K562 (cell line): Measurements from ENCODE around the gene FXYD1. TPM values are rescaled to one million over a fixed set of nuclear protein-coding genes. Genes with fewer than 3 reads are reported as not detected.
"Not testable (repeated sequence)": the region's sequence is repeated elsewhere in the genome, so short reads cannot be mapped to it uniquely, and the experiment has no call there.

Experiments used
- ATAC-seq: fragments of 200-7000 bp; cut with Tn5 transposase; 3 replicates; pipeline ENCODE4 v1.9.1; 2020; ENCODE audit warnings: moderate library complexity
- BruUV-seq: library from RNA; stranded (reverse); fragments of 400-500 nt; replicated peaks from 2 replicates; lab custom pipeline; 2021; lab: Mats Ljungman, UMichigan
- CTCF ChIA-PET: fragments of 300-600 bp; formaldehyde crosslinking; extraction: SDS; loops from one replicate; lab custom pipeline; 2021; ENCODE audit warnings: low intra/inter-chr PET ratio; lab: Yijun Ruan, JAX
- POLR2A ChIA-PET: fragments of 300-600, 350-650 bp; sonication (Branson Sonifier 250); formaldehyde crosslinking; extraction: SDS; loops from one replicate; lab custom pipeline; 2021; ENCODE audit warnings: antibody characterized with exemption, inconsistent platforms; lab: Yijun Ruan, JAX
- DNase-seq, 4 experiments: peaks; one replicate each; pipeline versions ENCODE4 v3.0.0 to v3.0.0-alpha.2; 2011 to 2018; ENCODE audit warnings: low spot score in 3 of 4, mixed read lengths in 3 of 4; ENCODE audit errors: extremely low read depth in 1 of 4
- FAIRE-seq: peaks from 2 replicates; lab custom pipeline; 2011; peaks lifted over from hg19 to GRCh38; lab: Jason Lieb, UNC
- H2AFZ ChIP-seq: 2 replicates; pipeline ENCODE4 v1.6.0; 2011; ENCODE audit warnings: low read depth, low read length, control low read depth, inconsistent platforms
- H3K27ac ChIP-seq: fragments of 200-600 bp; 3 replicates; pipeline ENCODE4 v1.8.0; 2011; ENCODE audit warnings: low read depth, mild to moderate bottlenecking, control low read depth, inconsistent platforms, low read length, moderate library complexity, mixed read lengths; ENCODE audit errors: extremely low read depth
- H3K27me3 ChIP-seq, 2 experiments: fragments of 300-600 bp in 1 of 2; 2 replicates in 1 of 2; 3 replicates in 1 of 2; pipeline versions ENCODE4 v1.6.0 to v1.8.0; 2011; ENCODE audit warnings: inconsistent platforms in 2 of 2, low read length in 2 of 2, mild to moderate bottlenecking in 1 of 2, mixed read lengths in 1 of 2, moderate library complexity in 1 of 2; ENCODE audit not compliant: control insufficient read depth in 2 of 2, insufficient read depth in 2 of 2
- H3K36me3 ChIP-seq: fragments of 300-600 bp; 3 replicates; pipeline ENCODE4 v1.8.0; 2011; ENCODE audit warnings: mild to moderate bottlenecking, low read length, inconsistent platforms; ENCODE audit not compliant: control insufficient read depth, insufficient read depth
- H3K4me1 ChIP-seq, 2 experiments: fragments of 200-600 bp in 1 of 2; replicated peaks in 1 of 2; 2 replicates in 1 of 2; 3 replicates in 1 of 2; pipeline versions ENCODE4 v1.5.1 to v1.8.0; 2011; ENCODE audit warnings: inconsistent platforms in 2 of 2, low read length in 2 of 2, mild to moderate bottlenecking in 1 of 2, mixed read lengths in 1 of 2, moderate library complexity in 1 of 2; ENCODE audit not compliant: control insufficient read depth in 2 of 2, insufficient read depth in 2 of 2
- H3K4me2 ChIP-seq: 2 replicates; pipeline ENCODE4 v1.6.1; 2011; ENCODE audit warnings: low read length, control low read depth, inconsistent platforms, mixed read lengths; ENCODE audit not compliant: insufficient read depth
- H3K4me3 ChIP-seq: fragments of 200-600 bp; sonication (generic), shearing (Covaris generic); 2 replicates; pipeline ENCODE4 v1.5.1; 2016; ENCODE audit warnings: control low read depth, inconsistent platforms
- H3K79me2 ChIP-seq: fragments of 200-600 bp; 3 replicates; pipeline ENCODE4 v1.8.0; 2011; ENCODE audit warnings: low read length, inconsistent platforms; ENCODE audit not compliant: control insufficient read depth, insufficient read depth
- H3K9ac ChIP-seq, 2 experiments: 2 replicates each; pipeline versions ENCODE4 v1.6.0 to v1.6.1; 2011; ENCODE audit warnings: low read depth in 2 of 2, low read length in 2 of 2, control low read depth in 1 of 2, inconsistent platforms in 1 of 2, mild to moderate bottlenecking in 1 of 2, mixed read lengths in 1 of 2; ENCODE audit not compliant: insufficient read depth in 1 of 2
- H3K9me1 ChIP-seq: one replicate; pipeline ENCODE4 v1.6.0; 2011; ENCODE audit warnings: inconsistent platforms, mild to moderate bottlenecking, low read length, moderate library complexity; ENCODE audit not compliant: control insufficient read depth, insufficient read depth
- H3K9me3 ChIP-seq: replicated peaks from 2 replicates; pipeline ENCODE4 v1.5.1; 2011; ENCODE audit warnings: low read depth, low read length, inconsistent platforms; ENCODE audit not compliant: control insufficient read depth, insufficient read depth
- H4K20me1 ChIP-seq: replicated peaks from 2 replicates; pipeline ENCODE4 v1.6.1; 2011; ENCODE audit warnings: low read length, inconsistent platforms, mixed read lengths; ENCODE audit not compliant: control insufficient read depth, insufficient read depth
- HDAC1 ChIP-seq, 2 experiments: fragments of 450-650 bp; IDR thresholded peaks; 2 replicates each; pipeline ENCODE4 v1.6.1; 2016 to 2017; ENCODE audit warnings: inconsistent platforms in 1 of 2, mild to moderate bottlenecking in 1 of 2, moderate library complexity in 1 of 2
- WGBS: fragments of 100-300 bp; shearing (Covaris generic); methylation state at CpG from one replicate; pipeline ENCODE4 v1.1.6; 2016; ENCODE audit warnings: low coverage, mixed read lengths; ENCODE audit not compliant: insufficient coverage; ENCODE audit errors: missing lambda C conversion rate; 5-methylcytosine and 5-hydroxymethylcytosine counted together
- in situ Hi-C: fragments of 300-500 bp; cut with MboI; formaldehyde crosslinking; loops from 4 replicates; pipeline ENCODE4 v1.15.0; 2018; ENCODE audit warnings: inconsistent platforms, mixed read lengths
- intact Hi-C: fragments of 100-400 bp; cut with micrococcal nuclease; formaldehyde crosslinking; loops from 2 replicates; pipeline ENCODE4 v1.14.2; 2022
- polyA plus RNA-seq, 8 experiments: library from polyadenylated mRNA; depleted of rRNA in 4 of 8; stranded (reverse) in 5 of 8; unstranded in 3 of 8; fragments of >200 nt; fragmentation: Nextera tagmentation in 2 of 8; fragmentation: Illumina TruSeq in 1 of 8; extraction: Ambion mirVana in 2 of 8; extraction: Trizol in 1 of 8; gene quantifications; 2 replicates each; pipeline versions ENCODE4 v1.2.1 to v1.2.3, GENCODE V29; 2011 to 2014; ENCODE audit warnings: inconsistent platforms in 1 of 8, missing spikeins in 1 of 8
- total RNA-seq, 7 experiments: library from RNA; depleted of rRNA in 6 of 7; stranded (reverse); fragments of >200 nt in 6 of 7; fragmentation: Illumina TruSeq in 2 of 7; extraction: Trizol in 2 of 7; gene quantifications; 2 replicates each; pipeline versions ENCODE4 v1.2.1 to v1.2.3, GENCODE V29; 2011 to 2021; ENCODE audit warnings: low replicate concordance in 1 of 7
- TF ChIP-seq, protein P1 (sequence below): fragments of 450-650 bp; IDR thresholded peaks from 2 replicates; pipeline ENCODE4 v1.6.1; 2016

FXYD1 gene
- total and polyA plus RNA-seq, 9 of the 15 experiments (the other 6 are each of a cell fraction or from before 2014, with no cell fraction given), result 0.40 to 3.2 (median 1.8) TPM; not detected in 3

DNA sequence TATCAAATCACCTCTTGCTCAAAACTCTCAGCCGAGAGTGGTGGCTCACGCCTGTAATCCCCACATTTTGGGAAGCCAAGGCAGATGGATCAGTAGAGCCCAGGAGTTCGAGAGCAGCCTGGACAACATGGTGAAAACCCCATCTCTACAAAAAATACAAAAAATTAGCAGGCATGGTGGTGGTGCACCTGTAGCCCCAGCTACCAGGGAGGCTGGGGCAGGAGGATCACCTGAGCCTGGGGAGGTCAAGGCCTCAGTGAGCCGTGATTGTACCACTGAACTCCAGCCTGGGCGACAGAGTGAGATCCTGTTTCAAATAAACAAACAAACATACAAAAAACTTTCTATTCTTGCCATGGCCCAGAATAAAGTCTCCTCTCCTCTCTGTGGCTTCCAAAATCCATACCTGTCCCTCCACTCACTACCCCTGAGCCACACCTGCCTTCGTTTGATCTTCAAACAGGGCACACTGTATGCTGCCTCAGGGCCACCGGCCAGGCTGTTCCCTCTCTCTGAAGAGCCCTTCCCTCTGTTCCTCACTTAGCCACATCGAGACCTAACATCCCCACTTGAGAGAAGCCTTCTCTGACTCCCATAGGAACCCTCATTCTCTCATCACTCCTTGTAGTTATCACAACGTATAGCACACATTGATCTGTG is 10.1 kb upstream of the FXYD1 start:
- Histone ChIP-seq H3K9me1 (no peaks in the 10 kb centered on the region), H3K4me3 (no peak overlapping the region), H3K4me1 (peaks cover 8 to 33% of the 10 kb centered on the region in 2 experiments; a peak in 4 of 5 replicates), H3K4me2 (no peak overlapping the region), H3K79me2 (no peaks in the 10 kb centered on the region), H3K9ac (no peak overlapping the region), H2AFZ (no peak overlapping the region), H3K27ac (no peak overlapping the region), H3K27me3 (peaks cover 2 to 29% of the 10 kb centered on the region in 2 experiments; a peak in 3 of 5 replicates), H3K36me3 (no peaks in the 10 kb centered on the region), H4K20me1 (no peaks in the 10 kb centered on the region)
- FAIRE-seq, result no peak
- WGBS, result 26% methylated on average over 9 of the region's 9 CpGs
- BruUV-seq, result no TSS peak
- in situ Hi-C loops (loop anchor here (5.0 kb wide), 1 partner anchor 61 kb away; no protein-coding TSS in a partner anchor), intact Hi-C loops (no loop called here)
- ChIA-PET CTCF (no interaction called here), POLR2A (interaction anchor here (1.1 kb wide), 1 partner anchor 62 kb away, joined by 3 read pairs; no protein-coding TSS in a partner anchor)
- DNase-seq, result no peak
- no peak for ATAC-seq
- TF ChIP-seq HDAC1 (IDR thresholded peaks at IDR 0.05), result 0 out of 4 replicates have a peak, but pooled peaks of 1 of the 2 experiments have one; percentile 17
- TF ChIP-seq, protein P1, sequence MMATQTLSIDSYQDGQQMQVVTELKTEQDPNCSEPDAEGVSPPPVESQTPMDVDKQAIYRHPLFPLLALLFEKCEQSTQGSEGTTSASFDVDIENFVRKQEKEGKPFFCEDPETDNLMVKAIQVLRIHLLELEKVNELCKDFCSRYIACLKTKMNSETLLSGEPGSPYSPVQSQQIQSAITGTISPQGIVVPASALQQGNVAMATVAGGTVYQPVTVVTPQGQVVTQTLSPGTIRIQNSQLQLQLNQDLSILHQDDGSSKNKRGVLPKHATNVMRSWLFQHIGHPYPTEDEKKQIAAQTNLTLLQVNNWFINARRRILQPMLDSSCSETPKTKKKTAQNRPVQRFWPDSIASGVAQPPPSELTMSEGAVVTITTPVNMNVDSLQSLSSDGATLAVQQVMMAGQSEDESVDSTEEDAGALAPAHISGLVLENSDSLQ, result no peak
- TF ChIP-seq, all 486 proteins: peak for 1
- H3K9me3 ChIP-seq, result no peaks in the 10 kb centered on the region

DNA sequence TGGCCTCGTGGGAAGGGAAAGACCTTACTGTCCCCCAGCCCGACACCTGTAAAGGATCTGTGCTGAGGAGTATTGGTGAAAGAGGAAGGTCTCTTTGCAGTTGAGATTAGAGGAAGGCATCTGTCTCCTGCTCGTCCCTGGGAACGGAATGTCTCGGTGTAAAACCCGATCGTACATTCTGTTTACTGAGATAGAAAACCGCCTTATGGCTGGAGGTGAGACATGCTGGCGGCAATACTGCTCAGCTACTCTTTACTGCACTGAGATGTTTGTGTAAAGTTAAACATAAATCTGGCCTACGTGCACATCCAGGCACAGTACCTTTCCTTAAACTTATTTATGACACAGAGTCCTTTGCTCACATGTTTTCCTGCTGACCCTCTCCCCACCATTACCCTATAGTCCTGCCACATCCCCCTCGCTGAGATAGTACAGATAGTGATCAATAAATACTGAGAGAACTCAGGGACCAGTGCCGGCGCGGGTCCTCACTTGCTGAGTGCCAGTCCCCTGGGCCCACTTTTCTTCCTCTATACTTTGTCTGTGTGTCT is 8.8 kb upstream of the FXYD1 start:
- in situ Hi-C loops, result loop anchor here (5.0 to 10.0 kb wide), 2 partner anchors 62 to 295 kb away; no protein-coding TSS in a partner anchor
- H3K9me1 ChIP-seq, H3K27ac ChIP-seq, H3K79me2 ChIP-seq, H4K20me1 ChIP-seq, BruUV-seq, H3K9ac ChIP-seq, DNase-seq, ATAC-seq, H3K36me3 ChIP-seq, H2AFZ ChIP-seq, H3K4me3 ChIP-seq, H3K9me3 ChIP-seq, intact Hi-C loops, H3K4me2 ChIP-seq, POLR2A ChIA-PET, CTCF ChIA-PET: not testable (repeated sequence)
- Histone ChIP-seq H3K27me3 (peaks cover 2 to 38% of the 10 kb centered on the region in 2 experiments; a peak in 3 of 5 replicates), H3K4me1 (peaks cover 4 to 33% of the 10 kb centered on the region in 2 experiments; a peak in 3 of 5 replicates)
- 9% methylated on average over 13 of the region's 14 CpGs for WGBS
- peak; percentile 26 for FAIRE-seq
